Spleen (tissue), 7 donors: ENCODE results near the gene GMCL2.

Experiments used
- CTCF ChIP-seq, 11 experiments: fragments of 200-600 bp in 7 of 11; fragments of 450-650 bp in 4 of 11; sonication (generic) in 4 of 11; IDR thresholded peaks in 8 of 11; conservative IDR thresholded peaks in 3 of 11; 1 replicate in 7 of 11; 2 replicates in 4 of 11; pipeline versions ENCODE4 v1.4.0 to v1.8.0; 2016 to 2021; ENCODE audit warnings: antibody characterized with exemption in 11 of 11, inconsistent platforms in 4 of 11, mild to moderate bottlenecking in 1 of 11
- POLR2A ChIP-seq, 3 donors: fragments of 450-650 bp; IDR thresholded peaks; one replicate each; pipeline ENCODE4 v1.5.1; 2017; ENCODE audit warnings: antibody characterized with exemption in 3 of 3, mild to moderate bottlenecking in 1 of 3
- POLR2AphosphoS5 ChIP-seq, 3 donors: sonication (generic); formaldehyde crosslinking; IDR thresholded peaks; one replicate each; pipeline ENCODE4 v1.5.1; 2017; ENCODE audit warnings: antibody characterized with exemption in 3 of 3
- donor health status: DM: no; HTN: no; CAD: no; lungs with moderate emphysema.
- donor health status: DM: no; HTN: no; CAD: no.
- donor health status: DM: no; HTN: no; CAD: no.

- no peak for TF ChIP-seq POLR2AphosphoS5 (IDR thresholded peaks at IDR 0.05)
- no peak for TF ChIP-seq POLR2A (IDR thresholded peaks at IDR 0.05)
- no peak for TF ChIP-seq CTCF (IDR thresholded peaks at IDR 0.05 in 8 of 11, conservative IDR thresholded peaks at IDR 0.05 in 3 of 11)
Measured at GRCh38 chr5:178227929-178228328, 40.8 kb upstream of the GMCL2 start.
